ENCODE results near the gene CLEC2L. TPM values are rescaled to one million over a fixed set of nuclear protein-coding genes. Genes with fewer than 3 reads are reported as not detected.

Gene CLEC2L
- total RNA-seq, 4 donors from 2014 or later = 3.1 TPM; not detected in 3

- no peak for DNase-seq (ENCODE audit: low spot score in 2 of 2)
- WGBS, 2 donors = 91 to 92% methylated on average over 9 of the region's 9 CpGs
- H3K4me3 ChIP-seq = no peak overlapping the region
- no peak overlapping the region for H3K27ac ChIP-seq
- H3K36me3 ChIP-seq = peaks cover 0 to 82% (median 9%) of the 10 kb centered on the region in 3 donors
- no peaks in the 10 kb centered on the region for H3K9me3 ChIP-seq
- H3K4me1 ChIP-seq = no peaks in the 10 kb centered on the region
- TF ChIP-seq EP300 (IDR thresholded peaks at IDR 0.05) (no peak), POLR2A (IDR thresholded peaks at IDR 0.05) (no peak)
- TF ChIP-seq, protein P1, sequence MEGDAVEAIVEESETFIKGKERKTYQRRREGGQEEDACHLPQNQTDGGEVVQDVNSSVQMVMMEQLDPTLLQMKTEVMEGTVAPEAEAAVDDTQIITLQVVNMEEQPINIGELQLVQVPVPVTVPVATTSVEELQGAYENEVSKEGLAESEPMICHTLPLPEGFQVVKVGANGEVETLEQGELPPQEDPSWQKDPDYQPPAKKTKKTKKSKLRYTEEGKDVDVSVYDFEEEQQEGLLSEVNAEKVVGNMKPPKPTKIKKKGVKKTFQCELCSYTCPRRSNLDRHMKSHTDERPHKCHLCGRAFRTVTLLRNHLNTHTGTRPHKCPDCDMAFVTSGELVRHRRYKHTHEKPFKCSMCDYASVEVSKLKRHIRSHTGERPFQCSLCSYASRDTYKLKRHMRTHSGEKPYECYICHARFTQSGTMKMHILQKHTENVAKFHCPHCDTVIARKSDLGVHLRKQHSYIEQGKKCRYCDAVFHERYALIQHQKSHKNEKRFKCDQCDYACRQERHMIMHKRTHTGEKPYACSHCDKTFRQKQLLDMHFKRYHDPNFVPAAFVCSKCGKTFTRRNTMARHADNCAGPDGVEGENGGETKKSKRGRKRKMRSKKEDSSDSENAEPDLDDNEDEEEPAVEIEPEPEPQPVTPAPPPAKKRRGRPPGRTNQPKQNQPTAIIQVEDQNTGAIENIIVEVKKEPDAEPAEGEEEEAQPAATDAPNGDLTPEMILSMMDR (IDR thresholded peaks at IDR 0.05) = no peak
- H3K27me3 ChIP-seq = no peaks in the 10 kb centered on the region
Observed at GRCh38 chr7:139573871-139574270, 50.4 kb downstream of the CLEC2L start.

DNA sequence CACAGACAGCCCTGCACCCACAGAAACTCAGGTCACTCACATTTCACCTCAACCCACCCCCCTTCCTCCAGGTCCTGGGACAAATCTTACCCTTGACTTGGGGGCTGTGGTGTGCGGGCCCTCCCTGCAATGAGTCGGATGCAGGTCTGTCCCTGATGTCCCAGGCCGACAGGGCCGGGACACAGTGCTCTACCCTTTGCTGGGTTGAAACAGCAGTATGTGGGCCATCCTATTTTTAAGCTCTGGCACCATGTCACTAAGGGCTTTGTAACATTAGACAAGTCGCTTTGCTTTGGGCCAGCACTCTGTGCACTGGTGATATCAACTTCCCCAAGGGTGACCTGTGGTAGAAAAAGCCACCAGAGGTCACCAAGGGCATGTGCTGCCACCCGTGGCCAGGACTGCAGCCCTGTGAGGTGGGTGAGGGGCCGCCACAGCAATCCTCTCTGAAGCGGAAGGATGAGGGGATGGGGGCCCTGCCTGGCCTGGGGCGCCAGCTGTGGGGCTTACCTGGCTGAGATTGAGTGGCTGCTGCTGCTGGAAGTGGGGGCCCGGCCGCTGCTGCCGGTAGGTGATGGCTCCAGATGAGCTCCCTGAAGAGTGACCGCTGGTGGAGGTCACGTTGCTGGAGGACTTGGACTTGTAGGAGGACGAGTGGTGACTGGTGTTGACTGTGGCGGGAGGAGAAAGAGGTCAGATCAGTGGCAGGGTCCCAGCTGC lies 51.3 kb downstream of the CLEC2L start:
- Histone ChIP-seq H3K9me3 (no peaks in the 10 kb centered on the region), H3K4me1 (no peaks in the 10 kb centered on the region), H3K27me3 (no peaks in the 10 kb centered on the region), H3K27ac (no peak overlapping the region), H3K36me3 (peaks cover 0 to 86% (median 9%) of the 10 kb centered on the region in 3 donors), H3K4me3 (no peak overlapping the region)
- TF ChIP-seq, protein P1 (IDR thresholded peaks at IDR 0.05) = no peak
- TF ChIP-seq POLR2A (IDR thresholded peaks at IDR 0.05) = no peak
- TF ChIP-seq EP300 (IDR thresholded peaks at IDR 0.05) = no peak
- 90 to 92% methylated on average over 16 of the region's 16 CpGs for WGBS, 2 donors
- DNase-seq (ENCODE audit: low spot score in 2 of 2) = no peak

DNA sequence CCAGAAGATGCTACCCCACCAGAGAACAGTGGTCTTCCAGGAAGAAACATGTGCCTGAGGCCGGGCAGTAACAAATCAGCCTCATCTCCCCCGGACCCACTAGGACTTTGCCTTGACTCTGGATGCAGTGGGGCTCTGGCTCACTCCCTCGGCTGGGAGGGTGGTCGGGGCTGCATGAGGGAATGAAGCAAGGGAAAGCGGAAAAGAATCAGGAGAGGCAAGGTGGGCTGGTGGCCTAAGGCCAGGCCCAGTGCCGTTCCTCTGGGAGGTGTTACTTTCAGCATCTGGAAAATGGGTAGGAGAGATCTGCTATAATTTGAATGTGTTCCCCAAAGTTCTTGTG lies 51.8 kb downstream of the CLEC2L start:
- no peak for DNase-seq (ENCODE audit: low spot score in 2 of 2)
- H3K4me1 ChIP-seq = no peaks in the 10 kb centered on the region
- no peaks in the 10 kb centered on the region for H3K9me3 ChIP-seq
- WGBS, 2 donors = 84 to 88% methylated on average over 6 of the region's 6 CpGs
- H3K4me3 ChIP-seq = no peak overlapping the region
- H3K36me3 ChIP-seq = peaks cover 0 to 91% (median 9%) of the 10 kb centered on the region in 3 donors
- no peak overlapping the region for H3K27ac ChIP-seq
- H3K27me3 ChIP-seq = no peaks in the 10 kb centered on the region
- TF ChIP-seq, protein P1 (IDR thresholded peaks at IDR 0.05) = no peak
- TF ChIP-seq POLR2A (IDR thresholded peaks at IDR 0.05) (no peak), EP300 (IDR thresholded peaks at IDR 0.05) (no peak)

- no peaks in the 10 kb centered on the region for H3K4me1 ChIP-seq
- H3K9me3 ChIP-seq = no peaks in the 10 kb centered on the region
- DNase-seq (ENCODE audit: low spot score in 2 of 2) = no peak
- H3K4me3 ChIP-seq = no peak overlapping the region
- no peaks in the 10 kb centered on the region for H3K27me3 ChIP-seq
- H3K27ac ChIP-seq = no peak overlapping the region
- H3K36me3 ChIP-seq = peaks cover 0 to 95% (median 9%) of the 10 kb centered on the region in 3 donors
- TF ChIP-seq EP300 (IDR thresholded peaks at IDR 0.05) (no peak), POLR2A (IDR thresholded peaks at IDR 0.05) (no peak)
- TF ChIP-seq, protein P1 (IDR thresholded peaks at IDR 0.05) = no peak
- 92% methylated on average over 11 of the region's 11 CpGs for WGBS, 2 donors
Observed at GRCh38 chr7:139576179-139576973, 52.9 kb downstream of the CLEC2L start.

DNA sequence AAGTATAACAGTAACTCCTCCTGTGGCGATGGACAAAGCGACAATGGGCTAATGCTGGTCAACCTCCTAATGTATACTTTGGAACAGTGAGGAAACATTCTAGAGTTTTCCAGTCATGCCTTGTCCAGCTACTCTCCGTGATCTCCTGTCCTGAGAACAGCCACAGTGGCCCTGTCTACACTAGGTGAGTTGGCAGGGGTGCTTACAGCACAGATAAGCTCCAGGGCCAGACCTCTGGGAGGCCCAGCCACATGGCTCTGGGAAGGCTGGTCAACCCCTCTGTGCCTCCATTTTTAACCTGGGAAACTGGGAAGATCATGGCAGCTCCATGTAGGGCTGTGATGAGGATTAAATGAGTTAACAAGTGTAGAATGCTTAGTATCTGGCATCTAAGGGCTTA lies 57.0 kb downstream of the CLEC2L start:
- no peaks in the 10 kb centered on the region for H3K9me3 ChIP-seq
- TF ChIP-seq EP300 (IDR thresholded peaks at IDR 0.05) (no peak), POLR2A (IDR thresholded peaks at IDR 0.05) (no peak)
- TF ChIP-seq, protein P1 (IDR thresholded peaks at IDR 0.05) = no peak
- H3K27me3 ChIP-seq = no peaks in the 10 kb centered on the region
- no peak overlapping the region for H3K27ac ChIP-seq
- H3K36me3 ChIP-seq = peaks cover 0 to 97% (median 16%) of the 10 kb centered on the region in 3 donors
- 91 to 96% methylated on average over 3 of the region's 3 CpGs for WGBS, 2 donors
- H3K4me1 ChIP-seq = no peaks in the 10 kb centered on the region
- H3K4me3 ChIP-seq = no peak overlapping the region
- no peak for DNase-seq (ENCODE audit: low spot score in 2 of 2)

Measured in tibial nerve (tissue), 4 donors.